Progenitor cell of endocrine pancreas (in vitro differentiated cells): ENCODE data around the gene ATG9B. TPM values are rescaled to one million over a fixed set of nuclear protein-coding genes. Genes with fewer than 3 reads are reported as not detected.

Experiments
- DNase-seq: peaks from one replicate; pipeline ENCODE4 v3.0.0; 2021; ENCODE audit warnings: low spot score; ENCODE audit not compliant: unreplicated experiment
- H3K27ac Mint-ChIP-seq: 2 replicates; pipeline ENCODE4 v1.8.0; 2021; ENCODE audit warnings: mild to moderate bottlenecking, moderate library complexity, mixed read lengths
- H3K27me3 Mint-ChIP-seq: 2 replicates; pipeline ENCODE4 v1.8.0; 2021; ENCODE audit warnings: mixed read lengths
- H3K36me3 Mint-ChIP-seq: 2 replicates; pipeline ENCODE4 v1.8.0; 2022; ENCODE audit warnings: mixed read lengths; ENCODE audit not compliant: insufficient read depth
- H3K4me1 Mint-ChIP-seq: 2 replicates; pipeline ENCODE4 v1.8.0; 2021; ENCODE audit warnings: low read depth, mixed read lengths
- H3K4me3 Mint-ChIP-seq: 2 replicates; pipeline ENCODE4 v1.8.0; 2021; ENCODE audit warnings: low read depth, mild to moderate bottlenecking, moderate library complexity, mixed read lengths
- H3K9me3 Mint-ChIP-seq: 2 replicates; pipeline ENCODE4 v1.8.0; 2021; ENCODE audit warnings: low read depth, mixed read lengths
- CTCF ChIP-seq: fragments of 200-600 bp; sonication (generic); IDR thresholded peaks from one replicate; pipeline ENCODE4 v1.5.0; 2021; ENCODE audit warnings: antibody characterized with exemption, mild to moderate bottlenecking; ENCODE audit not compliant: unreplicated experiment
- total RNA-seq: library from RNA; stranded (reverse); gene quantifications from 2 replicates; pipeline ENCODE4 v1.2.1, GENCODE V29; 2021

Gene ATG9B
- total RNA-seq, 1 donor from 2014 or later, result 0.79 TPM

GRCh38 chr7:151039850-151040548, 15.7 kb upstream of the ATG9B start:
- no peaks in the 10 kb centered on the region for H3K4me1 Mint-ChIP-seq
- no peaks in the 10 kb centered on the region for H3K36me3 Mint-ChIP-seq
- H3K27me3 Mint-ChIP-seq, result no peaks in the 10 kb centered on the region
- H3K27ac Mint-ChIP-seq, result no peak overlapping the region
- no peak for DNase-seq
- no peaks in the 10 kb centered on the region for H3K9me3 Mint-ChIP-seq
- TF ChIP-seq CTCF, result no peak
- no peak overlapping the region for H3K4me3 Mint-ChIP-seq

GRCh38 chr7:151038951-151039849, 14.9 kb upstream of the ATG9B start:
- H3K9me3 Mint-ChIP-seq, result no peaks in the 10 kb centered on the region
- TF ChIP-seq CTCF, result no peak
- no peak overlapping the region for H3K4me3 Mint-ChIP-seq
- H3K27me3 Mint-ChIP-seq, result no peaks in the 10 kb centered on the region
- H3K4me1 Mint-ChIP-seq, result no peaks in the 10 kb centered on the region
- no peak overlapping the region for H3K27ac Mint-ChIP-seq
- no peaks in the 10 kb centered on the region for H3K36me3 Mint-ChIP-seq
- no peak for DNase-seq

GRCh38 chr7:151035902-151036301, 11.6 kb upstream of the ATG9B start:
- TF ChIP-seq CTCF, result no peak
- Mint-ChIP-seq H3K27ac (no peak overlapping the region), H3K4me3 (no peak overlapping the region), H3K36me3 (no peaks in the 10 kb centered on the region), H3K4me1 (no peaks in the 10 kb centered on the region), H3K27me3 (no peaks in the 10 kb centered on the region), H3K9me3 (no peaks in the 10 kb centered on the region)
- DNase-seq, result no peak

- Mint-ChIP-seq H3K27me3 (no peaks in the 10 kb centered on the region), H3K9me3 (no peaks in the 10 kb centered on the region), H3K36me3 (no peaks in the 10 kb centered on the region), H3K27ac (no peak overlapping the region), H3K4me1 (no peaks in the 10 kb centered on the region), H3K4me3 (no peak overlapping the region)
- no peak for TF ChIP-seq CTCF
- no peak for DNase-seq
Measured at GRCh38 chr7:151035026-151035717, 10.9 kb upstream of the ATG9B start.

- TF ChIP-seq CTCF, result no peak
- no peak overlapping the region for H3K4me3 Mint-ChIP-seq
Measured at GRCh38 chr7:151034312-151035025, 10.2 kb upstream of the ATG9B start.

More at GRCh38 chr7:151034312-151035025, 10.2 kb upstream of the ATG9B start:
- no peak for DNase-seq
- Mint-ChIP-seq H3K27me3 (no peaks in the 10 kb centered on the region), H3K4me1 (no peaks in the 10 kb centered on the region), H3K36me3 (no peaks in the 10 kb centered on the region), H3K9me3 (no peaks in the 10 kb centered on the region), H3K27ac (no peak overlapping the region)
